Posterior vena cava (tissue), 2 donors: ENCODE results near the gene RIBC1. TPM values are rescaled to one million over a fixed set of nuclear protein-coding genes. Genes with fewer than 3 reads are reported as not detected.

Source experiments
- DNase-seq: peaks from one replicate; pipeline ENCODE4 v3.0.0-alpha.2; 2020; ENCODE audit warnings: low spot score
- intact Hi-C, 2 donors: fragments of 100-400 bp; cut with DNase I; formaldehyde crosslinking; loops; one replicate each; pipeline versions ENCODE4 v1.14.1 to v1.14.2; 2022 to 2023
- microRNA-seq, 2 donors: library from miRNA; unstranded; fragments of <30 nt; microRNA quantifications; one replicate each; pipeline ENCODE4 v1.2.0, GENCODE V29; 2020 to 2021; ENCODE audit warnings: borderline microRNAs expressed in 2 of 2
- total RNA-seq, 2 donors: library from RNA; stranded (reverse); fragmentation: NEBNext Ultra II Directional; extraction: Animal tissue kit (Norgen Biotek cat#: 25700); gene quantifications; one replicate each; pipeline ENCODE4 v1.2.1, GENCODE V29; 2021
- donor health status: DM: yes; HTN: yes; CAD: no.
- donor health status: DM: yes; HTN: yes; CAD: no.

RIBC1 gene
- total RNA-seq, 2 donors from 2014 or later, result 0.19 to 0.56 TPM

DNA sequence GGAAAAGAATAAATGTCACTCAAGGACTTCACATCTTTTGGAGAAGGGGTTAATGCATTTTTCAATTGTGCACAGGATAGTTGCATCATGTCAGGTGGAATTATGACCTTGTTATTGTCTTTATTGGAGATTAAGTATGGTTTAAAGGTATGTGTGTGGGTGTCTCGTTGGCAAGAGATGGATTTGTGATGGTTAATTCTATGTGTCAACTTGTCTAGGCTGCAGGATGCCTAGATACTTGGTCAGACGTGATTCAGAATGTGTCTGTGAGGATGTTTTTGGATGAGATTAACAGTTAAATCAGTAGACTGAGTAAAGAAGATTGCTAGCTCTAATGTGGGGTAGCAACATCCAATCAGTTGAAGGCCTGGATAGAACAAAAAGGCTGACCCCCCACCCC is 53.7 kb downstream of the RIBC1 start:
- intact Hi-C loops, result no loop called here
- DNase-seq, result no peak

DNA sequence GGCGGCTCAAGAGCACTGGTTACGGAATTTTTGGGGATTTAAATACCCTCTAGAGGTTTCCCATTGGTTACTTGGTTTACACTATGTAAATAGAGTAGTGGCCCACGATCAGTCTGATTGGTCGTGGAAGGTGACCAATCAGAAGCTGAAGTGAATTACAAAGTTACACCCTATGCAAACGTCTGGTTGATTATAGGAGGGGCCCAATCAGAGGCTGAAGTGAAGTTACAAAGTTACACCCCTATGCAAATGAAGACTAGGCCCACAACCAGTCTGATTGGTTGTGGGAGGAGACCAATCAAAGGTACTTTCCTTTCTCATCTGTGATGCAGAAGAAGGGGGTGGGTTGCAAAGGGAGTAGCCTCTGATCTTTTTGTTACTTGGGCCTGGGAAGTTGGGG is 56.6 kb downstream of the RIBC1 start:
- DNase-seq, result no peak
- intact Hi-C loops, result no loop called here

Small RNA genes lying within 50 kb of the gene (microRNA-seq; reads per million reads assigned to microRNA genes)
- 0 to 0.26 reads per million in 2 donors for gene MIR6857

Other genes starting within 250 kb of the RIBC1 start
- gene KDM5C, start 197.7 kb upstream of the RIBC1 start, total RNA-seq, result 10 to 100 TPM; 66.0 to 77.8 TPM
- gene IQSEC2, start 141.3 kb upstream of the RIBC1 start, total RNA-seq, result 1 to 10 TPM; 8.3 to 9.4 TPM
- 10 to 100 TPM; 46.2 to 52.0 TPM for gene SMC1A, start 219 bp upstream of the RIBC1 start, total RNA-seq
- gene HSD17B10, start 11.5 kb downstream of the RIBC1 start, total RNA-seq, result 10 to 100 TPM; 67.7 to 72.7 TPM